HEK293 (cell line): ENCODE data around the gene RASSF5.

Experiments
- CTCF ChIA-PET: fragments of 350-600 bp; formaldehyde crosslinking; extraction: SDS; loops from one replicate; lab custom pipeline; 2021; ENCODE audit warnings: antibody characterized with exemption; lab: Yijun Ruan, JAX
- POLR2A ChIA-PET: fragments of 300-600 bp; formaldehyde crosslinking; extraction: SDS; loops from one replicate; lab custom pipeline; 2020; ENCODE audit warnings: antibody characterized with exemption, inconsistent platforms; lab: Yijun Ruan, JAX
- H3K27ac ChIP-seq: fragments of 200-500 bp; sonication (Bioruptor generic); 2 replicates; pipeline ENCODE4 v1.5.1; 2014; ENCODE audit warnings: low read depth, low read length, control low read depth, inconsistent platforms; ENCODE audit errors: extremely low read depth
- H3K36me3 ChIP-seq, 2 experiments: fragments of 200-500 bp in 1 of 2; sonication (Bioruptor generic) in 1 of 2; 1 replicate in 1 of 2; 2 replicates in 1 of 2; pipeline ENCODE4 v1.5.1; 2014 to 2017; ENCODE audit warnings: inconsistent platforms in 2 of 2, low read length in 2 of 2; ENCODE audit not compliant: control insufficient read depth in 2 of 2, insufficient read depth in 1 of 2
- H3K4me1 ChIP-seq: fragments of 200-500 bp; sonication (Bioruptor generic); 2 replicates; pipeline ENCODE4 v1.5.1; 2014; ENCODE audit warnings: mild to moderate bottlenecking, low read length, inconsistent platforms; ENCODE audit not compliant: control insufficient read depth, insufficient read depth
- H3K4me3 ChIP-seq: 2 replicates; pipeline ENCODE4 v1.5.1; 2011; ENCODE audit warnings: low read depth, mild to moderate bottlenecking, control low read depth, low read length, moderate library complexity
- H3K9me3 ChIP-seq: fragments of 200-500 bp; sonication (Bioruptor generic); 2 replicates; pipeline ENCODE4 v1.5.1; 2014; ENCODE audit warnings: low read depth, low read length, inconsistent platforms; ENCODE audit not compliant: control insufficient read depth, insufficient read depth
- BCL11A ChIP-seq: fragments of 450-650 bp; formaldehyde crosslinking; IDR thresholded peaks from 2 replicates; pipeline ENCODE4 v1.5.1; 2016; ENCODE audit warnings: low read depth, missing biosample characterization, missing genetic modification characterization
- GLIS1 ChIP-seq: fragments of 450-650 bp; formaldehyde crosslinking; IDR thresholded peaks from 2 replicates; pipeline ENCODE4 v1.5.1; 2016; ENCODE audit warnings: missing biosample characterization, missing genetic modification characterization
- OVOL3 ChIP-seq: fragments of 450-650 bp; formaldehyde crosslinking; IDR thresholded peaks from 2 replicates; pipeline ENCODE4 v1.5.1; 2016; ENCODE audit warnings: missing biosample characterization, missing genetic modification characterization
- TCF7L2 ChIP-seq: IDR thresholded peaks from 2 replicates; pipeline ENCODE4 v1.6.1; 2011; ENCODE audit warnings: low read depth, mild to moderate bottlenecking, inconsistent platforms, low read length, moderate library complexity, borderline replicate concordance
- ZBTB17 ChIP-seq: fragments of 450-650 bp; formaldehyde crosslinking; IDR thresholded peaks from 2 replicates; pipeline ENCODE4 v1.5.1; 2016; ENCODE audit warnings: missing biosample characterization, missing genetic modification characterization
- ZNF112 ChIP-seq: fragments of 450-650 bp; formaldehyde crosslinking; IDR thresholded peaks from 2 replicates; pipeline ENCODE4 v1.5.0; 2017; ENCODE audit warnings: missing biosample characterization, missing genetic modification characterization
- ZNF114 ChIP-seq: fragments of 450-650 bp; formaldehyde crosslinking; IDR thresholded peaks from 2 replicates; pipeline ENCODE4 v1.5.0; 2017; ENCODE audit warnings: missing biosample characterization, missing genetic modification characterization
- ZNF132 ChIP-seq: fragments of 450-650 bp; formaldehyde crosslinking; IDR thresholded peaks from 2 replicates; pipeline ENCODE4 v1.5.1; 2017; ENCODE audit warnings: missing biosample characterization, missing genetic modification characterization, borderline replicate concordance
- ZNF157 ChIP-seq: fragments of 450-650 bp; formaldehyde crosslinking; IDR thresholded peaks from 2 replicates; pipeline ENCODE4 v1.5.1; 2016; ENCODE audit warnings: missing biosample characterization, missing genetic modification characterization
- ZNF19 ChIP-seq: fragments of 450-650 bp; formaldehyde crosslinking; IDR thresholded peaks from 2 replicates; pipeline ENCODE4; 2016; ENCODE audit warnings: missing biosample characterization, missing genetic modification characterization, low read depth
- ZNF202 ChIP-seq: fragments of 450-650 bp; formaldehyde crosslinking; IDR thresholded peaks from 2 replicates; pipeline ENCODE4 v1.5.1; 2016; ENCODE audit warnings: missing biosample characterization, missing genetic modification characterization, borderline replicate concordance
- ZNF23 ChIP-seq: fragments of 450-650 bp; formaldehyde crosslinking; IDR thresholded peaks from 2 replicates; pipeline ENCODE4 v1.5.1; 2016; ENCODE audit warnings: missing biosample characterization, missing genetic modification characterization, borderline replicate concordance
- ZNF239 ChIP-seq: fragments of 450-650 bp; formaldehyde crosslinking; IDR thresholded peaks from 2 replicates; pipeline ENCODE4 v1.5.1; 2016; ENCODE audit warnings: missing biosample characterization, missing genetic modification characterization
- ZNF302 ChIP-seq: fragments of 450-650 bp; formaldehyde crosslinking; IDR thresholded peaks from 2 replicates; pipeline ENCODE4 v1.5.1; 2016; ENCODE audit warnings: missing biosample characterization, missing genetic modification characterization, low read depth
- ZNF341 ChIP-seq: fragments of 450-650 bp; formaldehyde crosslinking; IDR thresholded peaks from 2 replicates; pipeline ENCODE4; 2016; ENCODE audit warnings: low read depth, missing biosample characterization, missing genetic modification characterization
- ZNF48 ChIP-seq: fragments of 450-650 bp; formaldehyde crosslinking; IDR thresholded peaks from 2 replicates; pipeline ENCODE4 v1.5.1; 2016; ENCODE audit warnings: missing biosample characterization, missing genetic modification characterization
- ZNF585B ChIP-seq: fragments of 450-650 bp; formaldehyde crosslinking; IDR thresholded peaks from 2 replicates; pipeline ENCODE4 v1.5.1; 2016; ENCODE audit warnings: missing biosample characterization, missing genetic modification characterization
- ZNF670 ChIP-seq: fragments of 450-650 bp; formaldehyde crosslinking; IDR thresholded peaks from 2 replicates; pipeline ENCODE4 v1.5.1; 2016; ENCODE audit warnings: missing biosample characterization, missing genetic modification characterization, low read depth
- ZNF776 ChIP-seq: fragments of 450-650 bp; formaldehyde crosslinking; IDR thresholded peaks from 2 replicates; pipeline ENCODE4 v1.5.0; 2017; ENCODE audit warnings: missing biosample characterization, missing genetic modification characterization, borderline replicate concordance
- ZNF791 ChIP-seq: fragments of 450-650 bp; formaldehyde crosslinking; IDR thresholded peaks from 2 replicates; pipeline ENCODE4 v1.5.1; 2016; ENCODE audit warnings: missing biosample characterization, missing genetic modification characterization
- ZSCAN30 ChIP-seq: fragments of 450-650 bp; IDR thresholded peaks from 2 replicates; pipeline ENCODE4 v1.5.1; 2018; ENCODE audit warnings: missing biosample characterization, mild to moderate bottlenecking, missing genetic modification characterization, moderate library complexity
- TF ChIP-seq, protein P1 (sequence below): fragments of 450-650 bp; formaldehyde crosslinking; IDR thresholded peaks from 2 replicates; pipeline ENCODE4 v1.5.1; 2016; ENCODE audit warnings: missing biosample characterization, missing genetic modification characterization
- TF ChIP-seq, protein P2 (sequence below): fragments of 450-650 bp; formaldehyde crosslinking; IDR thresholded peaks from 2 replicates; pipeline ENCODE4 v1.5.1; 2016; ENCODE audit warnings: missing biosample characterization, missing genetic modification characterization
- TF ChIP-seq, protein P3 (sequence below): fragments of 450-650 bp; formaldehyde crosslinking; IDR thresholded peaks from 2 replicates; pipeline ENCODE4 v1.5.1; 2016; ENCODE audit warnings: missing biosample characterization, missing genetic modification characterization

RASSF5 gene

DNA sequence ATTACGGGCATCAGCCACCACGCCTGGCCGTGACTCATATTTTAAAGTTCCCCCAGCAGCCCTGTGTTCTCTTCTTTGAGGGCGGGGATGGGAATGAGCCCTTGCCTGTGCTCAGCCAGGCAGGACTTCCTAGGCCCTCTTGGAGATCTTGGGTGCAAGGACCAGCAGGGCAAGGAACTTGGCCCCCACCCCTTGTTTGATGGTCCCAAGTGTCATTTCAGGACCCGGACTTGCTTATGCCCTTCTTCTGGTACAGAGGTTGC is 9.3 kb downstream of the RASSF5 start:
- Histone ChIP-seq H3K36me3 (no peaks in the 10 kb centered on the region), H3K9me3 (no peaks in the 10 kb centered on the region), H3K4me3 (no peak overlapping the region), H3K27ac (no peak overlapping the region), H3K4me1 (peaks cover 3% of the 10 kb centered on the region; the same call in 1 of the 2 replicates)
- TF ChIP-seq ZNF585B (tag by site-specific recombination) (no peak), ZNF112 (tag by site-specific recombination) (no peak), ZNF132 (no peak), ZNF670 (tag by site-specific recombination) (no peak), BCL11A (tag by site-specific recombination) (no peak), ZNF48 (tag by site-specific recombination) (no peak), ZNF776 (tag by site-specific recombination) (no peak)
- TF ChIP-seq, protein P1, sequence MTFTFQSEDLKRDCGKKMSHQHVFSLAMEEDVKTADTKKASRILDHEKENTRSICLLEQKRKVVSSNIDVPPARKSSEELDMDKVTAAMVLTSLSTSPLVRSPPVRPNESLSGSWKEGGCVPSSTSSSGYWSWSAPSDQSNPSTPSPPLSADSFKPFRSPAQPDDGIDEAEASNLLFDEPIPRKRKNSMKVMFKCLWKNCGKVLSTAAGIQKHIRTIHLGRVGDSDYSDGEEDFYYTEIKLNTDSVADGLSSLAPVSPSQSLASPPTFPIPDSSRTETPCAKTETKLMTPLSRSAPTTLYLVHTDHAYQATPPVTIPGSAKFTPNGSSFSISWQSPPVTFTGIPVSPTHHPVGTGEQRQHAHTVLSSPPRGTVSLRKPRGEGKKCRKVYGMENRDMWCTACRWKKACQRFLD (tag by site-specific recombination) = no peak
- ChIA-PET CTCF (interaction anchor here (1.6 kb wide), 1 partner anchor 11 kb away, joined by 3 read pairs; no protein-coding TSS in a partner anchor), POLR2A (no interaction called here)

DNA sequence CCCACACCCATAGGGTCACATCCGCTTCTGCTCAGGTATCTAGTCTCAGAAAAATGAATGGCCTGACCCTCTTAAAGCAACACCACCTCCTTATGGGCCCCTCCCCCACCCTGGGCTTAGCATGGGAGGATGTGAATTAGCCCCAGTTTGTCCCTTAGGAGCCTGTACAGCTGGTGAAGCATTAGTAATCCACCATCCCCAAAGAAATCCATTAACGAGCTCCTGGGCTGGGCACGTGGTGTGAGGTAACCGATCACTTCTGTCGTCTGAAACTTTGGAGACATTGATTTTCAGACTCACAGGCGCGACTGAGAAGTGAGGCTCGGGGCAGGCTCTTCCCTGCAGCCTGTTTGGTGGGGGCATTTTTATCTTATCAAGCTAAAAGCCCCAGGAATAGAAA is 10.5 kb downstream of the RASSF5 start:
- Histone ChIP-seq H3K36me3 (no peaks in the 10 kb centered on the region), H3K4me3 (no peak overlapping the region), H3K9me3 (no peaks in the 10 kb centered on the region), H3K4me1 (no peaks in the 10 kb centered on the region; the same call in 1 of the 2 replicates), H3K27ac (no peak overlapping the region)
- CTCF ChIA-PET = interaction anchor here (0.6 to 1.6 kb wide), 4 partner anchors 12 to 1393 kb away, joined by 3 to 5 read pairs (median 3); no protein-coding TSS in a partner anchor
- POLR2A ChIA-PET = no interaction called here
- TF ChIP-seq ZNF239 (tag by site-specific recombination) (no peak), ZNF302 (tag by site-specific recombination) (no peak), GLIS1 (tag by site-specific recombination) (no peak), ZNF341 (tag by site-specific recombination) (no peak), OVOL3 (no peak), ZNF19 (tag by site-specific recombination) (no peak)
- TF ChIP-seq, protein P1 (tag by site-specific recombination) = no peak

DNA sequence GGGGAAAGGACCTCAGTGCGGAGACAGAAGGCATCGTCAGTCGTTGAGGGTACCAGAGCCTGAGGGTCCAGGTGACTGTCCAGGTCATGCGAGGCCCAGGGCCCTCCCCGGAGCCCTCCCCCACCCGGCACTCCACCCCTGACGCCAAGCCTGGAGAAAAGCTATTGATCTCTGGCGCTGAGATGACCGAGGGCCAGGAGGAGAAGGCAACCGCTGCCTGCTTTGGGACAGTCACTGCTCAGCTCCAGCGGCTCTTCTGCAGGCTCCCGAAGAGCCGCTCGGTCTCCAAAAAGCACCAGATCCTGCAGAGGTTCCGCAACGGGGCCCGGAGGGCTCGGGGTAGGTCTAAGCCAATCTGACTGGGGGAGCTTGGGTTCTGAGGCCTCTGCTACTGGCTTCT is 10.9 kb downstream of the RASSF5 start:
- no peaks in the 10 kb centered on the region for H3K36me3 ChIP-seq
- ChIA-PET POLR2A (no interaction called here), CTCF (interaction anchor here (0.6 to 1.1 kb wide), 5 partner anchors 27 to 1393 kb away, joined by 3 to 5 read pairs (median 3); no protein-coding TSS in a partner anchor)
- no peaks in the 10 kb centered on the region for H3K9me3 ChIP-seq
- no peak overlapping the region for H3K27ac ChIP-seq
- no peaks in the 10 kb centered on the region for H3K4me1 ChIP-seq
- no peak overlapping the region for H3K4me3 ChIP-seq
- TF ChIP-seq ZNF23 = no peak
- TF ChIP-seq, protein P2, sequence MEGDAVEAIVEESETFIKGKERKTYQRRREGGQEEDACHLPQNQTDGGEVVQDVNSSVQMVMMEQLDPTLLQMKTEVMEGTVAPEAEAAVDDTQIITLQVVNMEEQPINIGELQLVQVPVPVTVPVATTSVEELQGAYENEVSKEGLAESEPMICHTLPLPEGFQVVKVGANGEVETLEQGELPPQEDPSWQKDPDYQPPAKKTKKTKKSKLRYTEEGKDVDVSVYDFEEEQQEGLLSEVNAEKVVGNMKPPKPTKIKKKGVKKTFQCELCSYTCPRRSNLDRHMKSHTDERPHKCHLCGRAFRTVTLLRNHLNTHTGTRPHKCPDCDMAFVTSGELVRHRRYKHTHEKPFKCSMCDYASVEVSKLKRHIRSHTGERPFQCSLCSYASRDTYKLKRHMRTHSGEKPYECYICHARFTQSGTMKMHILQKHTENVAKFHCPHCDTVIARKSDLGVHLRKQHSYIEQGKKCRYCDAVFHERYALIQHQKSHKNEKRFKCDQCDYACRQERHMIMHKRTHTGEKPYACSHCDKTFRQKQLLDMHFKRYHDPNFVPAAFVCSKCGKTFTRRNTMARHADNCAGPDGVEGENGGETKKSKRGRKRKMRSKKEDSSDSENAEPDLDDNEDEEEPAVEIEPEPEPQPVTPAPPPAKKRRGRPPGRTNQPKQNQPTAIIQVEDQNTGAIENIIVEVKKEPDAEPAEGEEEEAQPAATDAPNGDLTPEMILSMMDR (tag by site-specific recombination) = no peak
- TF ChIP-seq, protein P3, sequence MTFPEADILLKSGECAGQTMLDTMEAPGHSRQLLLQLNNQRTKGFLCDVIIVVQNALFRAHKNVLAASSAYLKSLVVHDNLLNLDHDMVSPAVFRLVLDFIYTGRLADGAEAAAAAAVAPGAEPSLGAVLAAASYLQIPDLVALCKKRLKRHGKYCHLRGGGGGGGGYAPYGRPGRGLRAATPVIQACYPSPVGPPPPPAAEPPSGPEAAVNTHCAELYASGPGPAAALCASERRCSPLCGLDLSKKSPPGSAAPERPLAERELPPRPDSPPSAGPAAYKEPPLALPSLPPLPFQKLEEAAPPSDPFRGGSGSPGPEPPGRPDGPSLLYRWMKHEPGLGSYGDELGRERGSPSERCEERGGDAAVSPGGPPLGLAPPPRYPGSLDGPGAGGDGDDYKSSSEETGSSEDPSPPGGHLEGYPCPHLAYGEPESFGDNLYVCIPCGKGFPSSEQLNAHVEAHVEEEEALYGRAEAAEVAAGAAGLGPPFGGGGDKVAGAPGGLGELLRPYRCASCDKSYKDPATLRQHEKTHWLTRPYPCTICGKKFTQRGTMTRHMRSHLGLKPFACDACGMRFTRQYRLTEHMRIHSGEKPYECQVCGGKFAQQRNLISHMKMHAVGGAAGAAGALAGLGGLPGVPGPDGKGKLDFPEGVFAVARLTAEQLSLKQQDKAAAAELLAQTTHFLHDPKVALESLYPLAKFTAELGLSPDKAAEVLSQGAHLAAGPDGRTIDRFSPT (tag by site-specific recombination) = no peak
- no peak for TF ChIP-seq ZBTB17 (tag by site-specific recombination)
- TF ChIP-seq ZNF202 (tag by site-specific recombination) = no peak
- no peak for TF ChIP-seq ZNF157 (tag by site-specific recombination)
- no peak for TF ChIP-seq ZSCAN30
- no peak for TF ChIP-seq TCF7L2
- no peak for TF ChIP-seq ZNF791 (tag by site-specific recombination)
- no peak for TF ChIP-seq ZNF114 (tag by site-specific recombination)
